ENCODE results near the gene GPR3.

GPR3 gene

GRCh38 chr1:27416387-27417111, 24.1 kb downstream of the GPR3 start:
- H3K4me2 ChIP-seq = peak overlapping the region; percentile 47 to 84 (median 72)
- no peak overlapping the region for H3K4me3 ChIP-seq
- peaks cover 90 to 99% (median 97%) of the 10 kb centered on the region in 11 experiments for H3K36me3 ChIP-seq
- no peaks in the 10 kb centered on the region for H3K9me3 ChIP-seq (replicated peaks in 1 of 11)
- TF ChIP-seq Cebpa-rat (IDR thresholded peaks at IDR 0.05) = no peak
- peak overlapping the region in 3 of 11 experiments; percentile 34 to 49 (median 42); a peak in 3 of 22 replicates for H3K9ac ChIP-seq
- peaks cover 86 to 99% (median 95%) of the 10 kb centered on the region in 10 experiments for H3K4me1 ChIP-seq
- H3K27me3 ChIP-seq = no peaks in the 10 kb centered on the region
- peaks cover 26 to 99% (median 82%) of the 10 kb centered on the region in 11 experiments; a peak in 20 of 22 replicates for H4K20me1 ChIP-seq
- H3K27ac ChIP-seq = peak overlapping the region in 5 of 11 experiments; percentile 5 to 51 (median 10); a peak in 6 of 22 replicates

- H3K4me3 ChIP-seq = no peak overlapping the region; a peak in 1 of 20 replicates
- H3K27me3 ChIP-seq = no peaks in the 10 kb centered on the region
- peak overlapping the region; percentile 47 to 84 (median 72) for H3K4me2 ChIP-seq
- peaks cover 76 to 100% (median 95%) of the 10 kb centered on the region in 10 experiments for H3K4me1 ChIP-seq
- peak overlapping the region in 8 of 11 experiments; percentile 3 to 51 (median 18); a peak in 4 of 22 replicates for H3K27ac ChIP-seq
- H3K9ac ChIP-seq = peak overlapping the region in 6 of 11 experiments; percentile 8 to 49 (median 34); a peak in 6 of 22 replicates
- H4K20me1 ChIP-seq = peaks cover 26 to 99% (median 82%) of the 10 kb centered on the region in 11 experiments; a peak in 20 of 22 replicates
- H3K9me3 ChIP-seq (replicated peaks in 1 of 11) = no peaks in the 10 kb centered on the region
- peaks cover 80 to 99% (median 90%) of the 10 kb centered on the region in 11 experiments for H3K36me3 ChIP-seq
- no peak for TF ChIP-seq Cebpa-rat (IDR thresholded peaks at IDR 0.05)
These were observed 25.3 kb downstream of the GPR3 start for GRCh38 chr1:27417713-27418112.

- Histone ChIP-seq H3K4me2 (peak overlapping the region; percentile 45 to 84 (median 72)), H3K4me3 (no peak overlapping the region), H4K20me1 (peaks cover 26 to 99% (median 77%) of the 10 kb centered on the region in 11 experiments; a peak in 20 of 22 replicates), H3K27ac (peak overlapping the region in 8 of 11 experiments; percentile 2 to 46 (median 20); a peak in 6 of 22 replicates), H3K9me3 (replicated peaks in 1 of 11) (no peaks in the 10 kb centered on the region), H3K36me3 (peaks cover 77 to 99% (median 86%) of the 10 kb centered on the region in 11 experiments), H3K9ac (peak overlapping the region in 10 of 11 experiments; percentile 3 to 51 (median 18); a peak in 11 of 22 replicates), H3K4me1 (peaks cover 67 to 100% (median 94%) of the 10 kb centered on the region in 10 experiments), H3K27me3 (no peaks in the 10 kb centered on the region)
- no peak for TF ChIP-seq Cebpa-rat (IDR thresholded peaks at IDR 0.05)
These were observed 26.1 kb downstream of the GPR3 start for GRCh38 chr1:27418326-27419185.

GRCh38 chr1:27423709-27424108, 31.3 kb downstream of the GPR3 start:
- Histone ChIP-seq H3K27ac (no peak overlapping the region), H3K4me3 (no peak overlapping the region), H3K4me2 (peak overlapping the region in 4 of 11 experiments; percentile 10 to 99 (median 51); a peak in 1 of 22 replicates), H4K20me1 (peaks cover 0 to 84% (median 63%) of the 10 kb centered on the region in 11 experiments; a peak in 19 of 22 replicates), H3K27me3 (no peaks in the 10 kb centered on the region), H3K36me3 (peaks cover 63 to 96% (median 74%) of the 10 kb centered on the region in 11 experiments), H3K9ac (no peak overlapping the region), H3K9me3 (replicated peaks in 1 of 11) (no peaks in the 10 kb centered on the region), H3K4me1 (peaks cover 73 to 100% (median 93%) of the 10 kb centered on the region in 10 experiments)
- TF ChIP-seq Cebpa-rat (IDR thresholded peaks at IDR 0.05) = no peak

- Histone ChIP-seq H3K4me1 (peaks cover 87 to 99% (median 95%) of the 10 kb centered on the region in 10 experiments), H3K9ac (peak overlapping the region in 10 of 11 experiments; percentile 60 to 79 (median 70); a peak in 19 of 22 replicates), H3K4me2 (peak overlapping the region; percentile 81 to 99 (median 90))
These were observed 34.9 kb downstream of the GPR3 start for GRCh38 chr1:27427329-27427728.

GRCh38 chr1:27427816-27428315, 35.4 kb downstream of the GPR3 start:
- Histone ChIP-seq H3K4me3 (peak overlapping the region; percentile 6 to 62 (median 46); a peak in 15 of 20 replicates), H3K9ac (peak overlapping the region; percentile 60 to 81 (median 70); a peak in 21 of 22 replicates), H3K36me3 (peaks cover 28 to 55% (median 43%) of the 10 kb centered on the region in 11 experiments), H3K4me2 (peak overlapping the region; percentile 81 to 99 (median 90)), H3K4me1 (peaks cover 91 to 99% (median 96%) of the 10 kb centered on the region in 10 experiments), H3K27ac (peak overlapping the region; percentile 69 to 98 (median 81)), H3K27me3 (no peaks in the 10 kb centered on the region), H4K20me1 (peaks cover 0 to 73% (median 27%) of the 10 kb centered on the region in 11 experiments; a peak in 17 of 22 replicates), H3K9me3 (replicated peaks in 1 of 11) (no peaks in the 10 kb centered on the region)
- peak in 1 of 11 experiments; percentile 10; a peak in 2 of 22 replicates for TF ChIP-seq Cebpa-rat (IDR thresholded peaks at IDR 0.05)

More at GRCh38 chr1:27427329-27427728, 34.9 kb downstream of the GPR3 start:
- Histone ChIP-seq H4K20me1 (peaks cover 0 to 74% (median 27%) of the 10 kb centered on the region in 11 experiments; a peak in 17 of 22 replicates), H3K27ac (peak overlapping the region; percentile 69 to 98 (median 81); a peak in 21 of 22 replicates), H3K9me3 (replicated peaks in 1 of 11) (no peaks in the 10 kb centered on the region), H3K27me3 (no peaks in the 10 kb centered on the region), H3K36me3 (peaks cover 33 to 60% (median 46%) of the 10 kb centered on the region in 11 experiments), H3K4me3 (peak overlapping the region in 6 of 10 experiments; percentile 6 to 62 (median 47); a peak in 8 of 20 replicates)
- no peak for TF ChIP-seq Cebpa-rat (IDR thresholded peaks at IDR 0.05)

- Histone ChIP-seq H3K27ac (peak overlapping the region; percentile 69 to 98 (median 81)), H4K20me1 (peaks cover 0 to 73% (median 23%) of the 10 kb centered on the region in 11 experiments; a peak in 17 of 22 replicates), H3K9me3 (replicated peaks in 1 of 11) (no peaks in the 10 kb centered on the region), H3K4me1 (peaks cover 93 to 100% (median 98%) of the 10 kb centered on the region in 10 experiments), H3K9ac (peak overlapping the region; percentile 60 to 81 (median 70)), H3K4me2 (peak overlapping the region; percentile 81 to 99 (median 90)), H3K27me3 (no peaks in the 10 kb centered on the region), H3K36me3 (peaks cover 28 to 51% (median 42%) of the 10 kb centered on the region in 11 experiments), H3K4me3 (peak overlapping the region; percentile 6 to 62 (median 46); a peak in 18 of 20 replicates)
- TF ChIP-seq Cebpa-rat (IDR thresholded peaks at IDR 0.05) = no peak; a peak in 1 of 22 replicates
These were observed 36.0 kb downstream of the GPR3 start for GRCh38 chr1:27428316-27429028.
